Mucosa of stomach (tissue), 1 donor: ENCODE data around the gene RBMS1.

ENCODE experiments used
- H3K27me3 ChIP-seq: one replicate; pipeline ENCODE4 v1.7.0; 2013; ENCODE audit warnings: mild to moderate bottlenecking, low read length; ENCODE audit not compliant: control insufficient read depth, insufficient read depth
- H3K36me3 ChIP-seq: one replicate; pipeline ENCODE4 v1.7.0; 2013; ENCODE audit warnings: low read length; ENCODE audit not compliant: control insufficient read depth, insufficient read depth
- H3K4me1 ChIP-seq: one replicate; pipeline ENCODE4 v1.7.0; 2013; ENCODE audit warnings: mild to moderate bottlenecking, low read length; ENCODE audit not compliant: control insufficient read depth, insufficient read depth
- H3K4me3 ChIP-seq: one replicate; pipeline ENCODE4 v1.7.0; 2013; ENCODE audit warnings: low read length
- H3K9ac ChIP-seq: one replicate; pipeline ENCODE4 v1.7.0; 2013; ENCODE audit warnings: mild to moderate bottlenecking, low read length, moderate library complexity
- H3K9me3 ChIP-seq: one replicate; pipeline ENCODE4 v1.7.0; 2013; ENCODE audit warnings: mild to moderate bottlenecking, low read length, moderate library complexity; ENCODE audit not compliant: control insufficient read depth
- donor health status: Pancreatic carcinoma.

The RBMS1 gene

GRCh38 chr2:160249876-160250275, 243.7 kb downstream of the RBMS1 start:
- Histone ChIP-seq H3K9me3 (no peaks in the 10 kb centered on the region), H3K4me3 (no peak overlapping the region), H3K27me3 (no peaks in the 10 kb centered on the region), H3K4me1 (peaks cover 23% of the 10 kb centered on the region), H3K36me3 (no peaks in the 10 kb centered on the region), H3K9ac (no peak overlapping the region)

DNA sequence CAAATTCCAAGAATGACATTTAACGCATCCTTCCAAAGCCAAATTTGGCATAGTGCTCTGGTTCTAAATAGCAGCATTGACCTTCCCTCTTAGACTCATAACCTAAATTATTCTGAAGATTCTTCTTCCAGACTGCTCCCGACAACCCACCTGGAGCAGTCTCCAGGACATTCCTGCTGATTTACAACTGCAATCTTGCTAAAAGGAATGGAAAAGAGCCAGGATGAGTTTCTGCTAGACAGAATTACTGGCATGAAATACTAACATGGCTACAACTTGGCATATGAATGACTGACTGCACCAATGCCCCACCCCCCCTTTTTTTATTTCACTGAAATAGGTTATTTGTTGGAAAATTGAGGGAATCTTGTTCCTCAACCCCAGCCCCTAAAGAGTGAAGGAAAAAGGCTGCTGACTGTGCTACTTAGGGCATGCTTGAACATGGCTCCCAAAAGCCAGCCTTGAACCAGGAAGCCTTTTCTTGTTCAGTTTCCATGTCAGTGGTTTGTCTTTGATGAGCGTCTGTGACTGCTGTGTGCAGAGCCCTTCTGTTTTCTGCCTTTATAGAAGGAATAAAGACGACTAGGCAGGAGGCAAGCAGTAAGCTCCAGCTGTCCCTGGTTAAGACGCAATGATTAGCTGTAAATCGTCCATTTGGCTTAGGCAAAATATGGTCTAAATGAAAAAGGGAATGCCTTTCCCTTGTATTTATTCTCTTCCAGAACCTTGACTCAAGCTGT, 246.1 kb downstream of the RBMS1 start:
- Histone ChIP-seq H3K9me3 (no peaks in the 10 kb centered on the region), H3K27me3 (no peaks in the 10 kb centered on the region), H3K9ac (no peak overlapping the region), H3K4me3 (no peak overlapping the region), H3K4me1 (peaks cover 20% of the 10 kb centered on the region), H3K36me3 (no peaks in the 10 kb centered on the region)

DNA sequence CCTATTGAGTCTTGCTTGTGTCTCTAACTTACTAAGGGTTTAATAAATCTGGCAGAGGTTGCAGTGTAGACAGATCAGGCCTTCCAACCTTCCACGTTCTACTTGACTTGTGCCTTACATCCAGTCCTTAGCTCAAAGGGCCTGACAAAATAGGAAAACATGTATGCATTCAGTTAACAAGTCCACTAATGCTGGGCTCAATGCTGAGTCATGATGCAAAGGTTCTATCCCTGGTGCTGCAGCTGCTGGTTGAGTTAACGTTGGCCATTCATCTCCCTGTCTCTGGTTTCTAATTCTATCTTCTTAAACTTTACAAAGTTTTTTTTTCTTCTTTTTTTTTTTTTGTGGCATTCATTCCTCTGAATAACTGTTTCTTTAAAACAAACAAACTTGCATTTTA, 247.3 kb downstream of the RBMS1 start:
- Histone ChIP-seq H3K36me3 (no peaks in the 10 kb centered on the region), H3K9me3 (no peaks in the 10 kb centered on the region), H3K4me3 (no peak overlapping the region), H3K27me3 (no peaks in the 10 kb centered on the region), H3K9ac (no peak overlapping the region), H3K4me1 (peaks cover 22% of the 10 kb centered on the region)

- Histone ChIP-seq H3K4me1 (peaks cover 25% of the 10 kb centered on the region), H3K4me3 (no peak overlapping the region)
These were observed 247.9 kb downstream of the RBMS1 start for GRCh38 chr2:160245614-160246155.

DNA sequence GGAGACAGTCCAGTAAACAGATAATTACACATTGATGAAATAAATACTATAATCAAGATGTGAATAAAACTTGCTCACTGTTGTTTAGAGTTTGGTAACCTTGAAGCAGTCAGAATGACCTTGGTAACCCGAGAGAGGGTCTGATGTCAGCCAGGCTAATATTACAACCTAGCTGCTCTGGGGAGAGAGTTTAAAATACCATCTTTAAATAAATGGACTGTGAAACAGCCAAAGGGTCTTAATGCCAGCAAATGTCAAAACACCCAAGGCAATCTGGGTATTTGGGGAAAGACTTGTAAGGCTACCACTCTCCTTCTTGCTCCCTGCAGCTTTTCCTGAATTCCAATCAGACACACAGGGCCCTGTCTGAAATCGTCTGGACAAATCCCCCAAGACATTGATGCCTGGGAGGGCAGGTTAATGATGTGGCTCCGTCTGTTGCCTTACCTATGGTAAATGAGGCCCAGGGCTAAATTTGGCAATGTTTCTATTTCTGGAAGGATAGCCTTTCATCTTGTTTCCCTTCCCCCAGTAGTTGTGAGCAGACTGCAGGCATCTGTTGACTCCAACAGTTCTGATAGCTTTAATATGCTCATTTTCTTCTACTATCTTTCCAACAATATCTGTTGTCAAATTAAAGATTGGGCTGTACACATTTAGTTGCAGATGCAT, 250.6 kb downstream of the RBMS1 start:
- H3K4me3 ChIP-seq: no peak overlapping the region
- no peaks in the 10 kb centered on the region for H3K36me3 ChIP-seq
- H3K27me3 ChIP-seq: no peaks in the 10 kb centered on the region
- H3K9ac ChIP-seq: no peak overlapping the region
- peaks cover 31% of the 10 kb centered on the region for H3K4me1 ChIP-seq
- no peaks in the 10 kb centered on the region for H3K9me3 ChIP-seq

More at GRCh38 chr2:160245614-160246155, 247.9 kb downstream of the RBMS1 start:
- no peaks in the 10 kb centered on the region for H3K9me3 ChIP-seq
- no peak overlapping the region for H3K9ac ChIP-seq
- no peaks in the 10 kb centered on the region for H3K27me3 ChIP-seq
- no peaks in the 10 kb centered on the region for H3K36me3 ChIP-seq

- Histone ChIP-seq H3K36me3 (no peaks in the 10 kb centered on the region), H3K9ac (no peak overlapping the region), H3K9me3 (no peaks in the 10 kb centered on the region), H3K27me3 (no peaks in the 10 kb centered on the region), H3K4me1 (peaks cover 31% of the 10 kb centered on the region), H3K4me3 (no peak overlapping the region)
These were observed 252.1 kb downstream of the RBMS1 start for GRCh38 chr2:160241251-160242137.

DNA sequence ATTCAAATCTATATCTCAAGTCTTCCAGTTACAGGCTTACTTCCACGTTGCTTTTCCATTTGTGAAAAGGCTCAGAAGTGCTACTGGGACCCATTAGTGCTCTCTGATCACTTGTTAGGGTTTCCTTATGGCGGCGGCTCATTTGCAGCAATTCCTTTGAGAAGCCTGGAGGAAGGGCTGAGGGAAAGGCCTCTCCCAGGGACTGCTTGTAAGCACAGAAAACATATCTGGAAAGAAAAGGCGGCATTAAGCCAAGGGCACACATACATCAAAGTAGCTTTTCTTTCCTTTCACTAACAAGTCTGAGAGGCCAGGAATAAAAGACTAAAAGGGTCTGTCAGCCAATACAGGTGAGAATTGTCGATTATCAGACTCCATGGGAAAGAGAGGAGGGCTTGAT, 254.2 kb downstream of the RBMS1 start:
- no peaks in the 10 kb centered on the region for H3K36me3 ChIP-seq
- no peaks in the 10 kb centered on the region for H3K27me3 ChIP-seq
- no peak overlapping the region for H3K9ac ChIP-seq
- H3K4me3 ChIP-seq: no peak overlapping the region
- H3K9me3 ChIP-seq: no peaks in the 10 kb centered on the region
- H3K4me1 ChIP-seq: peaks cover 25% of the 10 kb centered on the region

DNA sequence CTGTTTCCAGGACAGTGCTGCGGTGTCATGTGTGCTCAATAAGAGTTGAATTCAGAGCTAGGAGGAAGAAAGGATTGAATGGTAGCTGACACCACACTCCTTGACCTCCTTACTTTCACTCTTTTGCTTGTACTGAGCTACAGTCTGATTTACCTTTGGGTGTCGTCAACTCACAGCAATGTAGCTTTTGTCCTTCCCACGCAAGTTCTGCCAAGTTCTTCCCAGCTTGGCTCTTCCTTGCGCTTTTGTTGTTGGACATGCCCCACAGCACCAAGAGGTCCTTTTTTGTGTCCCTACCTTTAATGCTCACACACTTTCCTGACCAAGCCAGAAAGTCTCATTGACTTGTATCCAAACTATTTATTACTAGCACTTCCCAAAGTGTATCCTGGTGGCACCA, 255.2 kb downstream of the RBMS1 start:
- H3K4me3 ChIP-seq: no peak overlapping the region
- no peaks in the 10 kb centered on the region for H3K9me3 ChIP-seq

GRCh38 chr2:160232905-160233475, 260.6 kb downstream of the RBMS1 start:
- Histone ChIP-seq H3K9ac (no peak overlapping the region), H3K36me3 (no peaks in the 10 kb centered on the region), H3K4me1 (peaks cover 51% of the 10 kb centered on the region), H3K9me3 (no peaks in the 10 kb centered on the region), H3K4me3 (no peak overlapping the region), H3K27me3 (no peaks in the 10 kb centered on the region)

More for the DNA sequence above, 255.2 kb downstream of the RBMS1 start:
- no peaks in the 10 kb centered on the region for H3K27me3 ChIP-seq
- H3K36me3 ChIP-seq: no peaks in the 10 kb centered on the region
- no peak overlapping the region for H3K9ac ChIP-seq
- peaks cover 31% of the 10 kb centered on the region for H3K4me1 ChIP-seq

- Histone ChIP-seq H3K4me3 (no peak overlapping the region), H3K9ac (no peak overlapping the region), H3K27me3 (no peaks in the 10 kb centered on the region), H3K9me3 (no peaks in the 10 kb centered on the region), H3K36me3 (no peaks in the 10 kb centered on the region), H3K4me1 (peaks cover 83% of the 10 kb centered on the region)
These were observed 264.0 kb downstream of the RBMS1 start for GRCh38 chr2:160229591-160229990.

GRCh38 chr2:160228141-160228917, 265.3 kb downstream of the RBMS1 start:
- Histone ChIP-seq H3K36me3 (no peaks in the 10 kb centered on the region), H3K4me1 (peaks cover 89% of the 10 kb centered on the region), H3K9ac (peak overlapping the region; percentile 53), H3K4me3 (no peak overlapping the region), H3K27me3 (no peaks in the 10 kb centered on the region), H3K9me3 (no peaks in the 10 kb centered on the region)
